Peyer's patch (tissue), 4 donors: ENCODE results near the gene COMMD6.

ENCODE experiments used
- CTCF ChIP-seq, 6 experiments: fragments of 450-650 bp in 4 of 6; fragments of 200-600 bp in 2 of 6; sonication (generic) in 1 of 6; IDR thresholded peaks; one replicate each; pipeline ENCODE4 v1.5.1; 2017 to 2019; ENCODE audit warnings: antibody characterized with exemption in 6 of 6, mild to moderate bottlenecking in 3 of 6, moderate library complexity in 1 of 6
- POLR2A ChIP-seq, 2 donors: fragments of 450-650 bp; IDR thresholded peaks; one replicate each; pipeline ENCODE4 v1.5.1; 2017; ENCODE audit warnings: antibody characterized with exemption in 2 of 2, mild to moderate bottlenecking in 2 of 2, moderate library complexity in 2 of 2

GRCh38 chr13:75482820-75483079 lies 54.9 kb downstream of the COMMD6 start:
- TF ChIP-seq CTCF (IDR thresholded peaks at IDR 0.05) = no peak
- no peak for TF ChIP-seq POLR2A (IDR thresholded peaks at IDR 0.05)
